GM18873 (cell line): ENCODE measurements around the gene B4GALNT1.
"Not testable (repeated sequence)": the region's sequence is repeated elsewhere in the genome, so short reads cannot be mapped to it uniquely, and the experiment has no call there.

ENCODE experiments used
- ATAC-seq: cut with Tn5 transposase; IDR thresholded peaks from one replicate; pipeline ENCODE4 v1.9.1; 2021; ENCODE audit warnings: mild to moderate bottlenecking, moderate library complexity, moderate number of reproducible peaks; ENCODE audit not compliant: unreplicated experiment, low FRiP score

Gene B4GALNT1

GRCh38 chr12:57632958-57633840 is at the start of gene B4GALNT1:
Gene B4GALNT1, minus strand, starts transcription at chr12:57633201. Its CDS starts 1,069 bp downstream, at chr12:57632132.
- no peak for ATAC-seq

- no peak for ATAC-seq
Observed at GRCh38 chr12:57679697-57680096, 46.7 kb upstream of the B4GALNT1 start.

GRCh38 chr12:57677947-57678346 is 44.9 kb upstream of the B4GALNT1 start:
- not testable (repeated sequence) for ATAC-seq

- ATAC-seq: no peak
Observed at GRCh38 chr12:57674691-57675090, 41.7 kb upstream of the B4GALNT1 start.

- ATAC-seq: no peak
Observed at GRCh38 chr12:57672801-57673200, 39.8 kb upstream of the B4GALNT1 start.

GRCh38 chr12:57671811-57672210 is 38.8 kb upstream of the B4GALNT1 start:
- not testable (repeated sequence) for ATAC-seq

GRCh38 chr12:57669691-57670090 is 36.7 kb upstream of the B4GALNT1 start:
- not testable (repeated sequence) for ATAC-seq

- no peak for ATAC-seq
Observed at GRCh38 chr12:57666897-57667296, 33.9 kb upstream of the B4GALNT1 start.

GRCh38 chr12:57665066-57665820 is 32.2 kb upstream of the B4GALNT1 start:
- not testable (repeated sequence) for ATAC-seq

GRCh38 chr12:57661376-57661775 is 28.4 kb upstream of the B4GALNT1 start:
- no peak for ATAC-seq

- ATAC-seq: no peak
Observed at GRCh38 chr12:57658890-57659289, 25.9 kb upstream of the B4GALNT1 start.

GRCh38 chr12:57657744-57658143 is 24.7 kb upstream of the B4GALNT1 start:
- ATAC-seq: no peak

GRCh38 chr12:57656408-57656807 is 23.4 kb upstream of the B4GALNT1 start:
- not testable (repeated sequence) for ATAC-seq

- ATAC-seq: no peak
Observed at GRCh38 chr12:57655541-57656240, 22.7 kb upstream of the B4GALNT1 start.

- ATAC-seq: no peak
Observed at GRCh38 chr12:57654042-57654441, 21.0 kb upstream of the B4GALNT1 start.

- ATAC-seq: not testable (repeated sequence)
Observed at GRCh38 chr12:57646659-57647049, 13.7 kb upstream of the B4GALNT1 start.

GRCh38 chr12:57645990-57646658 is 13.1 kb upstream of the B4GALNT1 start:
- not testable (repeated sequence) for ATAC-seq

GRCh38 chr12:57641699-57642442 is 8.9 kb upstream of the B4GALNT1 start:
- ATAC-seq: no peak

GRCh38 chr12:57640175-57641042 is 7.4 kb upstream of the B4GALNT1 start:
- no peak for ATAC-seq
